K562 (cell line): Measurements from ENCODE around the gene WASF2. TPM values are rescaled to one million over a fixed set of nuclear protein-coding genes. Genes with fewer than 3 reads are reported as not detected.

Source experiments
- C11orf30 ChIP-seq: fragments of 450-650 bp; IDR thresholded peaks from 2 replicates; pipeline ENCODE4 v1.6.1; 2016; ENCODE audit warnings: low read depth, mild to moderate bottlenecking
- CBX1 ChIP-seq: sonication (generic); IDR thresholded peaks from 2 replicates; pipeline ENCODE4 v1.6.1; 2016; ENCODE audit warnings: antibody characterized with exemption, low read depth, mild to moderate bottlenecking
- E2F3 ChIP-seq: fragments of 250-450 bp; sonication (Bioruptor Pico); IDR thresholded peaks from 2 replicates; pipeline ENCODE4 v1.4.0; 2020; ENCODE audit warnings: mild to moderate bottlenecking
- ELF1 ChIP-seq: fragments of 200-800 bp; sonication (Bioruptor generic); IDR thresholded peaks from 2 replicates; pipeline ENCODE4 v1.6.1; 2016; ENCODE audit warnings: missing genetic modification characterization, missing compliant biosample characterization
- ETV1 ChIP-seq: fragments of 450-650 bp; conservative IDR thresholded peaks from 2 replicates; pipeline ENCODE4 v1.6.1; 2016; ENCODE audit warnings: missing genetic modification characterization, control low read depth, low read depth, missing compliant biosample characterization
- JUN ChIP-seq, 2 experiments: sonication (generic) in 1 of 2; formaldehyde crosslinking in 1 of 2; IDR thresholded peaks; 2 replicates each; pipeline versions ENCODE4 v1.6.1 to v1.8.0; 2012 to 2022; ENCODE audit warnings: borderline replicate concordance in 2 of 2, mild to moderate bottlenecking in 2 of 2, improper control_type of control experiment in 1 of 2, low read depth in 1 of 2, low read length in 1 of 2, missing genetic modification reagents in 1 of 2
- MCM2 ChIP-seq: fragments of 450-650 bp; IDR thresholded peaks from 2 replicates; pipeline ENCODE4 v1.6.1; 2017; ENCODE audit warnings: low read depth, mild to moderate bottlenecking
- MCM3 ChIP-seq: fragments of 450-650 bp; IDR thresholded peaks from 2 replicates; pipeline ENCODE4 v1.6.1; 2016
- MEF2D ChIP-seq: conservative IDR thresholded peaks from 2 replicates; pipeline ENCODE4 v1.6.1; 2016; ENCODE audit warnings: low read depth, missing genetic modification characterization, missing compliant biosample characterization
- NBN ChIP-seq: fragments of 450-650 bp; IDR thresholded peaks from 2 replicates; pipeline ENCODE4 v1.6.1; 2016; ENCODE audit warnings: low read depth, mild to moderate bottlenecking
- PYGO2 ChIP-seq: fragments of 450-650 bp; IDR thresholded peaks from 2 replicates; pipeline ENCODE4 v1.6.1; 2016; ENCODE audit warnings: mild to moderate bottlenecking, missing genetic modification characterization, moderate library complexity, missing compliant biosample characterization
- RBM22 ChIP-seq: fragments of 200-400 bp; formaldehyde crosslinking; IDR thresholded peaks from 2 replicates; pipeline ENCODE4 v1.6.1; 2018; ENCODE audit warnings: low read length, low read depth; ENCODE audit not compliant: poor library complexity, severe bottlenecking
- RUNX1 ChIP-seq: sonication (generic); IDR thresholded peaks from 2 replicates; pipeline ENCODE4 v1.6.1; 2016; ENCODE audit warnings: antibody characterized with exemption, low read depth
- SAFB2 ChIP-seq: fragments of 200-400 bp; formaldehyde crosslinking; IDR thresholded peaks from 2 replicates; pipeline ENCODE4 v1.6.1; 2018; ENCODE audit warnings: borderline replicate concordance, low read length, low read depth, moderate library complexity; ENCODE audit not compliant: severe bottlenecking
- TFAM ChIP-seq: fragments of 250-450 bp; sonication (Bioruptor Pico); conservative IDR thresholded peaks from 2 replicates; pipeline ENCODE4 v1.5.0; 2021; ENCODE audit warnings: mild to moderate bottlenecking, moderate library complexity
- U2AF1 ChIP-seq: fragments of 200-400 bp; formaldehyde crosslinking; optimal IDR thresholded peaks from 2 replicates; pipeline ENCODE3; 2017; ENCODE audit warnings: mild to moderate bottlenecking, low read depth, low read length, moderate library complexity
- U2AF2 ChIP-seq: fragments of 200-400 bp; formaldehyde crosslinking; optimal IDR thresholded peaks from 2 replicates; pipeline ENCODE3; 2017; ENCODE audit warnings: low read depth, mild to moderate bottlenecking, low read length
- WHSC1 ChIP-seq: IDR thresholded peaks from one replicate; pipeline ENCODE4 v1.6.1; 2012; ENCODE audit warnings: low read length, control low read depth, inconsistent platforms
- ZFP36 ChIP-seq: fragments of 150-350 bp; IDR thresholded peaks from 2 replicates; pipeline ENCODE4 v1.6.1; 2018; ENCODE audit warnings: low read length, low read depth; ENCODE audit not compliant: partially characterized antibody
- ZNF175 ChIP-seq: fragments of 200-800 bp; sonication (Bioruptor generic); IDR thresholded peaks from 2 replicates; pipeline ENCODE4 v1.6.1; 2016; ENCODE audit warnings: low read depth, mild to moderate bottlenecking, missing genetic modification characterization, missing compliant biosample characterization
- ZNF282 ChIP-seq: sonication (generic); formaldehyde crosslinking; IDR thresholded peaks from 2 replicates; pipeline ENCODE4 v1.8.1; 2023; ENCODE audit warnings: missing genetic modification reagents
- ZNF408 ChIP-seq: fragments of 250-450 bp; sonication (Bioruptor Pico); IDR thresholded peaks from 2 replicates; pipeline ENCODE4 v1.4.0; 2020; ENCODE audit warnings: low read depth, mild to moderate bottlenecking, moderate library complexity
- ZNF79 ChIP-seq: fragments of 250-450 bp; sonication (Bioruptor Pico); IDR thresholded peaks from 2 replicates; pipeline ENCODE4 v1.4.0; 2020; ENCODE audit warnings: low read depth, mild to moderate bottlenecking, moderate library complexity
- polyA plus RNA-seq, 8 experiments: library from polyadenylated mRNA; depleted of rRNA in 4 of 8; stranded (reverse) in 5 of 8; unstranded in 3 of 8; fragments of >200 nt; fragmentation: Nextera tagmentation in 2 of 8; fragmentation: Illumina TruSeq in 1 of 8; extraction: Ambion mirVana in 2 of 8; extraction: Trizol in 1 of 8; gene quantifications; 2 replicates each; pipeline versions ENCODE4 v1.2.1 to v1.2.3, GENCODE V29; 2011 to 2014; ENCODE audit warnings: inconsistent platforms in 1 of 8, missing spikeins in 1 of 8
- total RNA-seq, 7 experiments: library from RNA; depleted of rRNA in 6 of 7; stranded (reverse); fragments of >200 nt in 6 of 7; fragmentation: Illumina TruSeq in 2 of 7; extraction: Trizol in 2 of 7; gene quantifications; 2 replicates each; pipeline versions ENCODE4 v1.2.1 to v1.2.3, GENCODE V29; 2011 to 2021; ENCODE audit warnings: low replicate concordance in 1 of 7
- TF ChIP-seq, protein P1 (sequence below): fragments of 250-450 bp; sonication (Bioruptor Pico); IDR thresholded peaks from 2 replicates; pipeline ENCODE4 v1.5.0; 2020; ENCODE audit warnings: mild to moderate bottlenecking
- TF ChIP-seq, protein P2 (sequence below): sonication (generic); formaldehyde crosslinking; IDR thresholded peaks from 2 replicates; pipeline ENCODE4 v1.8.0; 2022; ENCODE audit warnings: mild to moderate bottlenecking, missing genetic modification reagents
- TF ChIP-seq, protein P3 (sequence below): fragments of 250-450 bp; sonication (Bioruptor Pico); IDR thresholded peaks from 2 replicates; pipeline ENCODE4 v1.5.0; 2021

The WASF2 gene
- total and polyA plus RNA-seq, 9 of the 15 experiments (the other 6 are each of a cell fraction or from before 2014, with no cell fraction given), result 8.2 to 163 (median 31.2) TPM

DNA sequence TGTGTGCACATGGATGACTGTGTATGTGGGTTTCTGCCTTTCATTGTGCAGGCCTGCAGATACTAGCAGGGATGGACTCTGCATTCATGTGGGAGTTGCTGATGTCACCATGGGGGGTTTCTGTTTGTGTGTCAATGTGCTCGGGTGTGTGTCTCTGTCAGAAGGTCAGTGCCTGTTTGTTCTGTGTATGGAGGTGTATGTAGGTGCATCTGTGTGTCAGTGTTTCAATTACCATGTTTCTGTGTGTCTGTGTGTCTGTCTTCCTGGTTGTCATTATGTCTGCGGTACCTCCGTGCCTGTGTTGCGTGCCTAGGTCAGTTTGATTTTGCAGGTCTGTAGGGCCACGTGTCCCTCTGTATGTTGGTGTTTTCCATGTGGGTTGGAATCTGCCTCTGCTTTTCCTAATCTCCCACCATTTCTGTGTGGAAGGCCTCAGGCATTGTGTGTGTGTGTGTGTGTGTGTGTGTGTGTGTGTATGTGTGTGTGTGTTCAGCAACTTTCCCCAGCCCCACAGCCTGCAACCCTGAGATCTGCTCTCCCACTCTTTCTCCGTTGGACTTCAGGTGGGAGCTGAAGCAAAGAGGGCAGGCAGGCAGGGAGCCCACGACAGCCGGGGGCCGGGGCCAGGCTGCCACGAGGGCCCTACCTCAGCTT, 36.7 kb upstream of the WASF2 start (continued):
- TF ChIP-seq ETV1 (no peak), C11orf30 (0 out of 2 replicates have a peak, but pooled peaks have one; percentile 46), ZNF175 (CRISPR knock-in tag) (no peak), RBM22 (no peak), MCM3 (peak; percentile 95), SAFB2 (no peak), MEF2D (no peak), ELF1 (tag) (no peak), MCM2 (no peak), ZNF408 (CRISPR knock-in tag) (no peak), CBX1 (no peak; the same call in 1 of the 2 replicates), JUN (IDR thresholded peaks at IDR 0.05; ENCODE audit: borderline replicate concordance, low read depth, low read length) (no peak; the same call in 1 of the 2 replicates), JUN (CRISPR knock-in tag; IDR thresholded peaks at IDR 0.05; ENCODE audit: borderline replicate concordance) (peak; percentile 65), U2AF1 (no peak), RUNX1 (0 out of 2 replicates have a peak, but pooled peaks have one; percentile 44), ZNF282 (no peak), ZNF79 (CRISPR knock-in tag) (no peak), ZFP36 (no peak), PYGO2 (no peak), E2F3 (CRISPR knock-in tag) (no peak), TFAM (CRISPR knock-in tag) (no peak), WHSC1 (no peak), U2AF2 (no peak), NBN (peak; percentile 59)
- TF ChIP-seq, protein P1, sequence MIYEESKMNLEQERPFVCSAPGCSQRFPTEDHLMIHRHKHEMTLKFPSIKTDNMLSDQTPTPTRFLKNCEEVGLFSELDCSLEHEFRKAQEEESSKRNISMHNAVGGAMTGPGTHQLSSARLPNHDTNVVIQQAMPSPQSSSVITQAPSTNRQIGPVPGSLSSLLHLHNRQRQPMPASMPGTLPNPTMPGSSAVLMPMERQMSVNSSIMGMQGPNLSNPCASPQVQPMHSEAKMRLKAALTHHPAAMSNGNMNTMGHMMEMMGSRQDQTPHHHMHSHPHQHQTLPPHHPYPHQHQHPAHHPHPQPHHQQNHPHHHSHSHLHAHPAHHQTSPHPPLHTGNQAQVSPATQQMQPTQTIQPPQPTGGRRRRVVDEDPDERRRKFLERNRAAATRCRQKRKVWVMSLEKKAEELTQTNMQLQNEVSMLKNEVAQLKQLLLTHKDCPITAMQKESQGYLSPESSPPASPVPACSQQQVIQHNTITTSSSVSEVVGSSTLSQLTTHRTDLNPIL (CRISPR knock-in tag), result no peak
- TF ChIP-seq, protein P2, sequence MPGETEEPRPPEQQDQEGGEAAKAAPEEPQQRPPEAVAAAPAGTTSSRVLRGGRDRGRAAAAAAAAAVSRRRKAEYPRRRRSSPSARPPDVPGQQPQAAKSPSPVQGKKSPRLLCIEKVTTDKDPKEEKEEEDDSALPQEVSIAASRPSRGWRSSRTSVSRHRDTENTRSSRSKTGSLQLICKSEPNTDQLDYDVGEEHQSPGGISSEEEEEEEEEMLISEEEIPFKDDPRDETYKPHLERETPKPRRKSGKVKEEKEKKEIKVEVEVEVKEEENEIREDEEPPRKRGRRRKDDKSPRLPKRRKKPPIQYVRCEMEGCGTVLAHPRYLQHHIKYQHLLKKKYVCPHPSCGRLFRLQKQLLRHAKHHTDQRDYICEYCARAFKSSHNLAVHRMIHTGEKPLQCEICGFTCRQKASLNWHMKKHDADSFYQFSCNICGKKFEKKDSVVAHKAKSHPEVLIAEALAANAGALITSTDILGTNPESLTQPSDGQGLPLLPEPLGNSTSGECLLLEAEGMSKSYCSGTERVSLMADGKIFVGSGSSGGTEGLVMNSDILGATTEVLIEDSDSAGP, result no peak
- TF ChIP-seq, protein P3, sequence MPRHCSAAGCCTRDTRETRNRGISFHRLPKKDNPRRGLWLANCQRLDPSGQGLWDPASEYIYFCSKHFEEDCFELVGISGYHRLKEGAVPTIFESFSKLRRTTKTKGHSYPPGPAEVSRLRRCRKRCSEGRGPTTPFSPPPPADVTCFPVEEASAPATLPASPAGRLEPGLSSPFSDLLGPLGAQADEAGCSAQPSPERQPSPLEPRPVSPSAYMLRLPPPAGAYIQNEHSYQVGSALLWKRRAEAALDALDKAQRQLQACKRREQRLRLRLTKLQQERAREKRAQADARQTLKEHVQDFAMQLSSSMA (CRISPR knock-in tag), result no peak
